D721Med (cell line): ENCODE results near the gene ZFR.
"Not testable (repeated sequence)": the region's sequence is repeated elsewhere in the genome, so short reads cannot be mapped to it uniquely, and the experiment has no call there.

Source experiments
- DNase-seq: peaks from one replicate; pipeline ENCODE4 v3.0.0; 2011; ENCODE audit warnings: low spot score; ENCODE audit not compliant: insufficient read length
- FAIRE-seq: peaks from 2 replicates; lab custom pipeline; 2011; peaks lifted over from hg19 to GRCh38; lab: Jason Lieb, UNC
- CTCF ChIP-seq: IDR thresholded peaks from 2 replicates; pipeline ENCODE4 v1.5.1; 2012; ENCODE audit warnings: mild to moderate bottlenecking, control low read depth; ENCODE audit not compliant: insufficient read depth; ENCODE audit errors: missing control alignments

Gene ZFR

GRCh38 chr5:32461441-32462120, 17.0 kb upstream of the ZFR start:
- TF ChIP-seq CTCF = no peak
- FAIRE-seq (no peak), DNase-seq (no peak)

- FAIRE-seq = no peak
Observed at GRCh38 chr5:32460702-32461101, 16.2 kb upstream of the ZFR start.

GRCh38 chr5:32458880-32459495, 14.4 kb upstream of the ZFR start:
- no peak for DNase-seq
- FAIRE-seq = no peak
- no peak for TF ChIP-seq CTCF

More at GRCh38 chr5:32460702-32461101, 16.2 kb upstream of the ZFR start:
- no peak for TF ChIP-seq CTCF
- no peak for DNase-seq

GRCh38 chr5:32455311-32455710, 10.8 kb upstream of the ZFR start:
- FAIRE-seq (no peak), DNase-seq (no peak)
- no peak for TF ChIP-seq CTCF

GRCh38 chr5:32454821-32455220, 10.3 kb upstream of the ZFR start:
- TF ChIP-seq CTCF = no peak
- DNase-seq = no peak
- FAIRE-seq = no peak

GRCh38 chr5:32453916-32454315, 9.4 kb upstream of the ZFR start:
- DNase-seq (no peak), FAIRE-seq (no peak)
- TF ChIP-seq CTCF = no peak

GRCh38 chr5:32452316-32452715, 7.8 kb upstream of the ZFR start:
- not testable (repeated sequence) for FAIRE-seq, DNase-seq
